CD4-positive, alpha-beta T cell treated with Interleukin-6 for 4 hours (primary cell): ENCODE measurements around the gene TAF11L12.
"Not testable (repeated sequence)": the region's sequence is repeated elsewhere in the genome, so short reads cannot be mapped to it uniquely, and the experiment has no call there.

Experiments
- DNase-seq: peaks from one replicate; pipeline ENCODE4 v3.0.0-alpha.2; 2020; ENCODE audit warnings: mixed read lengths

Gene TAF11L12

GRCh38 chr5:17610092-17610491, at the start of gene TAF11L12:
Gene TAF11L12, plus strand, starts transcription at chr5:17610392.
- not testable (repeated sequence) for DNase-seq

DNA sequence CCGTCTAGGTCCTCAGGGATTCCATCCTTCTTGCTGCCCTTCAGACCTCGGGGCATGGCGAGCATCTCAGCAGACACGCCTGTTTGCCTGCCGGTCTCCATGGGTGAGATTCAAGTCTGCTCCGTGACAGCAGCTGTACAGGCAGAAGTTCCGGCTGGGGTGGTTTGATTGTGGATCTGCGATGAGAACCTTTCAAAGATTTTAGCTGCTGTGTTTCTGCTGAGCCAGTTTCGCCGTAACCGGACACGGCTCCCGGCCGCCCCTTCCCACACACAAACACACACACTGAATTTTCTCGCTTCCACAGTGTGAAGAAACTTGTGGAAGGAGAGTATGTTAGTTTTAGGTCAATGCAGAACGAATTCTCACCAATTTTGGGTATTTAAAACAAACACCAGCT, 24.5 kb upstream of the TAF11L12 start, which contains the start of gene TAF11L7:
Gene TAF11L7, minus strand, starts transcription at position 101 of the 400 bp plus-strand sequence.
- DNase-seq: not testable (repeated sequence)

GRCh38 chr5:17590860-17591259, 19.3 kb upstream of the TAF11L12 start, which contains the start of gene TAF11L8:
Gene TAF11L8, minus strand, starts transcription at chr5:17590960.
- not testable (repeated sequence) for DNase-seq

- DNase-seq: not testable (repeated sequence)
Measured at GRCh38 chr5:17594255-17594654, 15.9 kb upstream of the TAF11L12 start, which contains the start of gene TAF11L9. Gene TAF11L9, minus strand, starts transcription at chr5:17594394.

- not testable (repeated sequence) for DNase-seq
Measured at GRCh38 chr5:17597728-17598127, 12.5 kb upstream of the TAF11L12 start, which contains the start of gene TAF11L10. Gene TAF11L10, minus strand, starts transcription at chr5:17597828.

- not testable (repeated sequence) for DNase-seq
Measured at GRCh38 chr5:17603880-17604279, 6.3 kb upstream of the TAF11L12 start, which contains the start of gene TAF11L11. Gene TAF11L11, plus strand, starts transcription at chr5:17604183.

GRCh38 chr5:17604951-17605350, 5.2 kb upstream of the TAF11L12 start:
- DNase-seq: no peak

DNA sequence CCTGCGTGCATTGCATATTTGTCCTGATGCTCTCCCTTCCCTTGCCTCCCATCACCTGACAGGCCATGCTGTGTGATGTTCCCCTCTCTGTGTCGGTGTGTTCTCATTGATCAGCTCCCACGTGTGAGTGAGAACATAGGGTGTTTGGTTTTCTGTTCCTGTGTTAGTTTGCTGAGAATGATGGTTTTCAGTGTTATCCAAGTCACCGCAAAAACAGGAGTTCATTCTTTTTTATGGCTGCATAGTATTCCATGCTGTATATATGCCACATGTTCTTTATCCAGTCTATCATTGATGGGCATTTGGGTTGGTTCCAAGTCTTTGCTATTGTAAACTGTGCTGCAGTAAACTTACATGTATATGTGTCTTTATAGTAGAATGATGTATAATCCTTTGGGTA, 2.7 kb upstream of the TAF11L12 start:
- DNase-seq: not testable (repeated sequence)

GRCh38 chr5:17614872-17615605, 4.8 kb downstream of the TAF11L12 start:
- DNase-seq: no peak

GRCh38 chr5:17619354-17619753, 9.2 kb downstream of the TAF11L12 start:
- DNase-seq: no peak

DNA sequence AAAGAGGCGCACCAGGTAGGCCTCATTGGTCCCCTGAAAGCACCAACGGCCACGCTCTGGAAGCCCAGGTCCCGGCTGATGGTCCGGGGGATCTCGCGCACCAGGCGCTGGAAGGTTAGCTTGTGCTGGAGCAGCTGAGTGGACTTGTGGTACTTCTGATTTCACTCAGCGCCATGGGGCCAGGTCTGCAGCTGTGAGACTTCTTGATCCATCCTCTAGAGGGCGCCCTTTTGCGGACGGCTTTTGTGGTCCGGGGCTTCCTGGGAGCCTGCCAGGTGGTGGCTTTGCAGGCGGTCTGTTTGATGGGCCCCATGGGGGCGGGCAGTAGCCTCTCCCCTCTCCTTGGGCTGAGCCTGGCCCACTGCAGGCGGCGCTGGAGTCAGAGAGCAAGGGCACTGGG, 10.4 kb downstream of the TAF11L12 start:
- DNase-seq: no peak

- no peak for DNase-seq
Measured at GRCh38 chr5:17625686-17626085, 15.5 kb downstream of the TAF11L12 start.

DNA sequence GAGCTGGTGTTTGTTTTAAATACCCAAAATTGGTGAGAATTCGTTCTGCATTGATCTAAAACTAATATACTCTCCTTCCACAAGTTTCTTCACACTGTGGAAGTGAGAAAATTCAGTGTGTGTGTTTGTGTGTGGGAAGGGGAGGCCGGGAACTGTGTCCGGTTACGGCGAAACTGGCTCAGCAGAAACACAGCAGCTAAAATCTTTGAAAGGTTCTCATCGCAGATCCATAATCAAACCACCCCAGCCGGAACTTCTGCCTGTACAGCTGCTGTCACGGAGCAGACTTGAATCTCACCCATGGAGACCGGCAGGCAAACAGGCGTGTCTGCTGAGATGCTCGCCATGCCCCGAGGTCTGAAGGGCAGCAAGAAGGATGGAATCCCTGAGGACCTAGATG, 21.6 kb downstream of the TAF11L12 start, which contains the start of gene TAF11L13:
Gene TAF11L13, plus strand, starts transcription at position 301 of the 400 bp plus-strand sequence.
- DNase-seq: not testable (repeated sequence)

GRCh38 chr5:17634160-17634559, 24.0 kb downstream of the TAF11L12 start, which contains the start of gene TAF11L14:
Gene TAF11L14, plus strand, starts transcription at chr5:17634460.
- DNase-seq: no peak

DNA sequence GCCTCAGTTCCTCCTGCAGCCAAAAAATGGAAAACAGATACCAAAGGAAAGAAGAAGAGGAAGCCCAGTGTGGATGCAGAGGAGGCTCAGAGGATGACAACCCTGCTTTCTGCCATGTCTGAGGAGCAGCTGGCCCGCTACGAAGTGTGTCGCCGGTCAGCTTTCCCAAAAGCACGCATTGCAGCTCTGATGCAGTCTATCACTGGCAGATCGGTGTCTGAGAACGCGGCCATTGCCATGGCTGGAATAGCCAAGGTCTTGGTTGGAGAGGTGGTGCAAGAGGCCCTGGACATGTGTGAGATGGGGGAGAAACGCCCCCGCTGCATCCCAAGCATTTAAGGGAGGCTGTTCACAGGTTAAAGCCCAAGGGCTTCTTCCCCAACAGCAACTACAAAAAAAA, 39.0 kb downstream of the TAF11L12 start:
- DNase-seq: not testable (repeated sequence)

GRCh38 chr5:17655201-17655759, 45.1 kb downstream of the TAF11L12 start:
- not testable (repeated sequence) for DNase-seq

DNA sequence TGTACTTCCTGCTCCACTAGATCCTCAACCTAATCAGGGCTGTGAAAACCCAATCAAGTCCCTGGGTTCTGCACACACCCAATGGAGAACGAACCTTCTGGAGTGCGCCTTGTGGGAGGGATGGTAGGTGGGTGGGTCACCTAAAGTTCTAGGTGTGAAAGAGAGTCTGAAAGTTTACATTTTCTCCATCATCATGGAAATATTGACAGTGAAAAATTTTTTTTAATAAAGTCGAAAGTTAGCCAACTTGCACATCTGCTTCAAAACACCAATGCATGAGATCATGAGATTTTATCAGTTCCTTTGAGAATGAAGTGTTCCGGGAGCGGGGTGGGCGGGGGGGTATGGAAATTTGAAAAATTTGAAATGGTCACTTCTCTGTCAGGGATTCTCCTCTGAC, 45.7 kb downstream of the TAF11L12 start:
- no peak for DNase-seq
